HCEC 1CT (cell line): Measurements from ENCODE around the gene TRDN.
"Not testable (repeated sequence)": the region's sequence is repeated elsewhere in the genome, so short reads cannot be mapped to it uniquely, and the experiment has no call there.

Source experiments
- DNase-seq: peaks from one replicate; pipeline ENCODE4 v3.0.0-alpha.2; 2017

Gene TRDN

GRCh38 chr6:123629258-123629941, 7.3 kb downstream of the TRDN start:
- no peak for DNase-seq

DNA sequence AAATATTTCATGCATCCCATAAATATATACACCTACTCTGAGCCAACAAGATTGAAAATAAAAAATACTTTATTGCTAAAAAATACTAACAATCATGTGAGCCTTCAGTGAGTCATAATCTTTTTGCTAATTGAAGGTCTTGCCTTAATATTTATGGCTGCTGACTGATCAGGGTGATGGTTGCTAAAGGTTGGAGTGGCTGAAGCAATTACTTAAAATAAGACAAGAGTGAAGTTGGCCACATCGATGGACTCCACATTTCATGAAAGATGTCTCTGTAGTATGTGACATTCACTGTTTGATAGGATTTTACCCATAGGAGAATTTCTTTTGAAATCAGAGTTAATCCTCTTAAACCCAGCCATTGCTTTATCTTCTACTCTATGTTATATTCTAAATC, 11.1 kb downstream of the TRDN start:
- no peak for DNase-seq

DNA sequence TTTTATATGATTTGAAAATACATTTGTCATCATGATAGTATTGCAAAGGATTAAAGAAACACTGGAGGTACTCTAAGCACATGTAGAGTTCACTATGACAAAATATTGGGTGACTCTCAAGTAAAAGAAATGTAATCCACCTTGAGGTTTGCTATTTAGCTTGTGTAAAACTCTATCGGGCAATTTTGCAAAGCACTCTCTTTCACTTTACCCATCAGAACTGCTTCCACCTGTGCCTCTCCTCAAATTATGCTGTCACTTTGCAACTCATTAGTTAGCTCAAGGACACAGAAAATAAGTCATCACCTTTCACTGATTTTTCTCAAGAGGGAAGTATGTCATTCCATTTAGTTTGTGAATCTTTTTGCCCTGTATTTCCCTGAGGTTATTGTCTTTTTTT, 14.0 kb downstream of the TRDN start:
- no peak for DNase-seq

- DNase-seq = no peak
These were observed 17.6 kb downstream of the TRDN start for GRCh38 chr6:123619156-123619555.

- no peak for DNase-seq
These were observed 19.8 kb downstream of the TRDN start for GRCh38 chr6:123616942-123617341.

- DNase-seq = no peak
These were observed 20.7 kb downstream of the TRDN start for GRCh38 chr6:123616016-123616415.

DNA sequence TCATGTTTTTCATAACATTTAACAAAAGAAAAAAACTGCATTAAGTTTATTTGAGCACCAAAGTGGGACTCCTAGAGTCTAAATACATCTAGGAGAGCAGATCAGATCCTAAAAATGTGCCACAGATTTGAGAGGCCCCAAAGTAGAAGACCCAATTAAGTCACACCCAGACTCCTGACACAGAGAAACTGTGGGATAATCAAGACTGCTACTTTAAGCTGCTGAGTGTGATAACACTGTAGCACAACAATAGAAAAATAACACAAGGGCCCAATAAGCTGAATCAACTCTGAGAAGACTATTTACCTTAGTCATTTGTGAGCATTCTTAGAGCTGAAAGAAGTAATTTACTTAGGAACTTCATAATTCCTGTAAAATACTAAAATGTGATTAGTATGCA, 26.0 kb downstream of the TRDN start:
- DNase-seq = no peak

DNA sequence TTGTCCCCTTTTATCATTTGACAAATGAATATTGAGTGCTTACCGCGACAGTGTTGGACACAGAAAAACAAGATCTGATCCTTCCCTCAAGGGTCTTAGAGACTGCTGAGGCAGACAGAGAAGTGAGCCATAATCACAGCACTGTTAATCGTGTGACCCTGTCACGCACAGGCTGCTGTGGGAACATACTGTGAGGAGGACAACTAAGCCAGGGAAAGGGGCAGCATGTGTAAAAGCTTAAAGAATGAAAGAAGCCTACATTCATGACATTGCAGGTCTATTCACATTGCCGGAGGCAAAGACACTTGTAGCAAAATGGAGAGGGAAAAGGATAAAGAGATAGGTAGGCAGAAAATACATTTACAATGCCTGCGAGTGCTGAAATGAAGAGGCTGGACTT, 32.7 kb downstream of the TRDN start:
- DNase-seq = no peak

DNA sequence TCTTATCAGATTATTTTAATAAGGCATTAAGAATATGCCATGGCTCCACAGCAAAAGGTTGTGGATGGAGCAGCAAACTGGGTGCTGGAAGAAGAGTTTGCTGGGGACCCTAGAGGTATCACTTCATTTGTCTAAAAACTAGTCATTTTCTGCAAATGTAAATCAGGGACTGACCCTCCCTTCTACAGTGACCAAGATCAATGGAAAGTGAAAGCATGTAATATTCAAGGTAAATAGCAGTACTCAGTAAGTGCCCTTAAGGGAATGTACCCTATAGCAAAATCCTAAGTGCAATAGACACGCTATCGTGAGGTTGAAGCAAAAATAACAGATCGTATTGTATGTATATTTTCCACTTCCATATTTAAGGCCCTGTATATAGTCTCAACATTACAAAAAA, 38.7 kb downstream of the TRDN start:
- DNase-seq = no peak

DNA sequence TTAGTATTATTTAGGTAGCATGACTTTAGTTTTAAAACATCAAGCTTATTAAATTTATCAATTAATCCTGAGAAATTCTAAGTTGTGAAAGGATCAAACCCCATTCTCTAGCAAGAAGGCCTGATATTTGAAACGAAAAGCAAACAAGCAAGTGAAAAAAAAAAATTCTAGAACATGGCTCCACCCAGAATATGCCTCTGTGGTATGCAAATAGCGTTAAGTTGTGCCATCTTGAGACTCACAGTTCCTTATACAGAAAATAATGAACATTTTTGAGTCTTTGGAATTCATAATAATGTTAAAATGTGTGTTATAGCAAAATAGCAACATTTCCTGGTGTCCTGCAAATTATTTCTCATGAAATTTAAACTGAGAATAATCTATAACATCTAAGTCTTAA, 42.0 kb downstream of the TRDN start:
- DNase-seq = no peak

DNA sequence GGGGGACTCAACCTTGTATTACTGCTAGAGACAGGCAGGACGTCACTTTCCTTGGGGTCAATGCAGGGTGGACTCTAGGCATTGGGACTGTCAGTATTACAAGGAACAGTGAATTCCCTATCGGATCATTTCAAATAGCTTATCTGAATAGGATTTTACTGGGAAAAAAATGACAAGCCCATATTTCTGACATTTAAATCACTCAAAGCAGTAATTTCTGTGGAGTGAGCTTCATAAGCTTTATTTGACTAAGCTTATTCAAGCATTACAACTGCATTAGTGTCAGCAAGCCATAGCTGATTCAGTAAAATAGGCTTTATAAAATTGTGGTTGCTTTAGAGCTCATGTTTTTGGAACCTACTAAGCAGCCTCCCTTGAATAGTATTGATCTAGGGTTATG, 44.3 kb downstream of the TRDN start:
- no peak for DNase-seq

DNA sequence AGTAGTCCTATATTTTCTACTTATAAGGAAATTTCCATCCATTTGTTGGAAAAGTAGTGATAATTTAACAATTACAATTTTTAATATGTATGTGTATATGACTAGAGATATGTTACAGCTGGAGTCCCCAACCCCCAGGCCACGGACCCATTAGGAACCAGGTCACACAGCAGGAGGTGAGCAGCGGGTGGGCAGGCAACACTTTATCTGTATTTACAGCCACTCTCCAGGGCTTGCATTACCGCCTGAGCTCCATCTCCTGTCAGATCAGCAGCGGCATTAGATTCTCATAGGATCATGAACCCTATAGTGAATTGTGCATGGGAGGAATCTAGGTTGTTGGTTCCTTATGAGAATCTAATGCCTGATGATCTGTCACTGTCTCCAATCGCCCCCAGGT, 46.8 kb downstream of the TRDN start:
- no peak for DNase-seq

GRCh38 chr6:123589317-123589716, 47.4 kb downstream of the TRDN start:
- DNase-seq = no peak

- DNase-seq = no peak
These were observed 48.2 kb downstream of the TRDN start for GRCh38 chr6:123588546-123588895.

- no peak for DNase-seq
These were observed 48.8 kb downstream of the TRDN start for GRCh38 chr6:123587838-123588545.

GRCh38 chr6:123587407-123587806, 49.3 kb downstream of the TRDN start:
- DNase-seq = not testable (repeated sequence)

DNA sequence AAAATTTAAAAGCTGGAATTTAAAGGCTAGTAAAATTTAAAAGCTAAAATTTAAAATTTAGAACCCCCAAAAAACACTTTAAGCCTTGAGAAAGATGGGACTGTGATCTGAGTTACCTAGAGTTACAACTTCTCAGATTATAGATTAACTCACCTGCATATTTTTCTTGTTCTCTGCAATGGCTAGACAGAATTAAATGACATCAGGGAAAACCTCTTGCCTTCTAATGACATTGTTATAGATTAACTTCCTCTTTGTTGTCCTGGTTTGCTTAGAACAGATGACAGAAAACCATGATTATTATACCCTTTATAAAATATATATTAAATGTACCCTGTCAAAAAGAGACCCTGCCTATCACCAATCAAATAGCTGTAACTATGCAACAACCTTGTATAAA, 56.4 kb downstream of the TRDN start:
- DNase-seq = no peak

GRCh38 chr6:123575188-123575587, 61.6 kb downstream of the TRDN start:
- DNase-seq = no peak

DNA sequence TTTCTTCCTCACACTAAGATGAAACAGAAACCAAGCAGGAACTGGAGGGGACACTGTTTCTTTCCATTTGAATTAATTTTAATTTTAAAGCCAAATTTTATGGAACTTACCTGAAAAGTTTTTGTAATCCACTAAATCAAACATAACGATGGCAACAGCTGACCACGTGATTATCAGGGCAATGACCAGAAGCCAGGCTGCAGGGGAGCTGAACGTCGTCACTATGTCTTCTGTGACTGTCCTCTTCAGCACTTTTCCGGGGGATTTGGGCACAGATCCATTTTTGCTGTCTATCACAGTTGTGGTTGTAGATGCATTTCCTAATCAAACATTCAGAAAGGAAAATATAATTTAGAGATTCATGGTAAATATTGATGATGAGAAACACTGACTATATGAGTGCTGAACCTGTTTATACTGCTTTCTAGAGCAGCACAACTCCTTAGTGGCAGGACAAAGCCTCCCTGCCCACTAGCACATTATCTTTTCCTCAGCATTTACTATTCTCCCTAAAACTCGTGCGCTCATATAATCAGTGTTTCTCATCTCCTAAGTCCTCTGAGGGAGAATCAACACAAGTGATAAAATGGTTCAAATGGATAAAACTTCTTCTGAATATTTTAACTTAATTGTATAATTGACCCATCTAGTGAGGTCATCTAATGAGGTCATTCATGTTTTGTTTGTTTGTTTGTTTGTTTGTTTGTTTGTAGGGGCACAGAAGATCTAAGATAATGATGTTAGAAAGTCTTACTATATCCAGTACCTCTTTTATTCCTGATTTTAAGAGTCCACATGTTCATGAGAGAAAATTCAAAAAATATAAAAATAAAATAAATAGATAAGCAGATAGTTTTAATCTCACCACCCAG, 65.7 kb downstream of the TRDN start:
- no peak for DNase-seq

- no peak for DNase-seq
These were observed 67.2 kb downstream of the TRDN start for GRCh38 chr6:123569575-123569974.

- DNase-seq = no peak
These were observed 71.2 kb downstream of the TRDN start for GRCh38 chr6:123565529-123565928.

DNA sequence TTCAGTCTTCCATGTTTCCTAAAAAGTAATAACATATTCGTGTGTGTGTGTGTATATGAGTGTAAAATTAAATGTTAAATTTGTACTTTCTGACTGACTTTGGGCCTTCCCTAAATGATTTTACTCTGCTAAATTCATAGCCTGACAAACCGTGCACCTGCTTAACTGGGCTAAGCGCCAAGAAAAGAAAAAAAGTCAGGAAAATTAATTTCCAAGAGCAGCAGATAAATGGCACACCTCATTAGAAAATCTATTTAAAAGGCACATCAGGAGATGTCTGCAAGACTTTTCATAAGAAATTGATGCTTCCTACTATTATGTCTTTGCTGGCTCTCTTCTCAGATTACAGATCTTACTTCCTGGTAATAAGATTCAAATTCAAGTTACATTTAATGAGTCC, 72.4 kb downstream of the TRDN start:
- no peak for DNase-seq

DNA sequence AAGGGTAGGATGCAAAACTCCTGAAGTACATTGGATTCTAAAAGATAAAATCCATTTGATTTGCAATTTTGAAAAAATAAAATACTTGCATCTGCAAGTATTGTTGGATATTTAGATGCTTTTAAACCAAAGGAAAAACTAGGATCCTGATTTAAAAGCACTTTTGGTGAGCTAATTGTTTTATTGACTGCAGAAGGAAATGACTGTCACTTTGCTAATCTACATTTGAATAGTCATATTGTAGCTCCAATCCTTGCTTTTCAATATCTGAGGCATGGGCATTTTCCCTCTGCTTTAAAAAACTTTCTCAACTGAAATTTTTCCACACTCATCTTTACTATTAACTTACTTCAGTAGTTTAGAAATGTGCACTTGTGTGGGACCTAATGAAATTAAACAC, 74.1 kb downstream of the TRDN start:
- DNase-seq = no peak

DNA sequence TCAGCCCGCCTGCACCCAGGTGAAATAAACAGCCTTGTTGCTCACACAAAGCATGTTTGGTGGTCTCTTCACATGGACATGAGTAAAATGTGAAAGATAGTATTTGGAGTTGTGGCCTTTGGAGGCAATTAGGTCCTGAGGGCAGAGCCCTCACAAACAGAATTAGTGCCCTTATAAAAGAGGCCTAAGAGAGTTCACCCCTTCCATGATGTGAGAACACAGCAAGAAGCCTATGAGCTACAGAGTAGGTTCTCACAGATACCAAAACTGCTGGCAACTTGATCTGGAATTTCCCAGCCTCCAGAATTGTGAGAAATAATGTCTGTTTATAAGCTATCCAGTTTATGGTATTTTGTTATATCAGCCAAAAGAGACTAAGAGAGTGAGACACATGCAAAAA, 74.5 kb downstream of the TRDN start:
- no peak for DNase-seq
